Calu3 (cell line): ENCODE results near the gene ADGRL2. TPM values are rescaled to one million over a fixed set of nuclear protein-coding genes. Genes with fewer than 3 reads are reported as not detected.

Experiments used
- BruUV-seq: library from RNA; stranded (reverse); fragments of 400-500 nt; replicated peaks from 2 replicates; lab custom pipeline; 2021; lab: Mats Ljungman, UMichigan
- CTCF ChIA-PET: fragments of 300-600 bp; sonication (Branson Sonifier 250); formaldehyde crosslinking; loops from one replicate; lab custom pipeline; 2022; ENCODE audit warnings: antibody characterized with exemption; lab: Charles Lee
- DNase-seq: peaks from one replicate; pipeline ENCODE4 v3.0.0; 2022
- H3K27ac Mint-ChIP-seq: one replicate; pipeline ENCODE4 v1.8.0; 2022; ENCODE audit warnings: mixed read lengths; ENCODE audit not compliant: unreplicated experiment
- H3K27me3 Mint-ChIP-seq: one replicate; pipeline ENCODE4 v1.8.0; 2022; ENCODE audit warnings: mixed read lengths; ENCODE audit not compliant: unreplicated experiment
- H3K36me3 Mint-ChIP-seq: one replicate; pipeline ENCODE4 v1.8.0; 2022; ENCODE audit warnings: mild to moderate bottlenecking, moderate library complexity, mixed read lengths; ENCODE audit not compliant: insufficient read depth, unreplicated experiment
- H3K4me1 Mint-ChIP-seq: one replicate; pipeline ENCODE4 v1.8.0; 2022; ENCODE audit warnings: mild to moderate bottlenecking, low read depth, mixed read lengths; ENCODE audit not compliant: unreplicated experiment
- H3K4me3 Mint-ChIP-seq: one replicate; pipeline ENCODE4 v1.8.0; 2022; ENCODE audit warnings: mild to moderate bottlenecking, low read depth, moderate library complexity, mixed read lengths; ENCODE audit not compliant: unreplicated experiment
- H3K9me3 Mint-ChIP-seq: one replicate; pipeline ENCODE4 v1.8.0; 2022; ENCODE audit warnings: low read depth, mixed read lengths; ENCODE audit not compliant: unreplicated experiment
- intact Hi-C: fragments of 100-400 bp; cut with micrococcal nuclease; formaldehyde crosslinking; loops from one replicate; pipeline ENCODE4 v1.10.0; 2022; ENCODE audit not compliant: unreplicated experiment
- total RNA-seq: library from RNA; stranded (reverse); gene quantifications from 2 replicates; pipeline ENCODE4 v1.2.3, GENCODE V29; 2022
- TF ChIP-seq, protein P1 (sequence below): fragments of 200-600 bp; IDR thresholded peaks from one replicate; pipeline ENCODE4 v1.8.0; 2022; ENCODE audit warnings: antibody characterized with exemption; ENCODE audit not compliant: unreplicated experiment

Gene ADGRL2
- total RNA-seq, 1 experiment from 2014 or later: 72.3 TPM

DNA sequence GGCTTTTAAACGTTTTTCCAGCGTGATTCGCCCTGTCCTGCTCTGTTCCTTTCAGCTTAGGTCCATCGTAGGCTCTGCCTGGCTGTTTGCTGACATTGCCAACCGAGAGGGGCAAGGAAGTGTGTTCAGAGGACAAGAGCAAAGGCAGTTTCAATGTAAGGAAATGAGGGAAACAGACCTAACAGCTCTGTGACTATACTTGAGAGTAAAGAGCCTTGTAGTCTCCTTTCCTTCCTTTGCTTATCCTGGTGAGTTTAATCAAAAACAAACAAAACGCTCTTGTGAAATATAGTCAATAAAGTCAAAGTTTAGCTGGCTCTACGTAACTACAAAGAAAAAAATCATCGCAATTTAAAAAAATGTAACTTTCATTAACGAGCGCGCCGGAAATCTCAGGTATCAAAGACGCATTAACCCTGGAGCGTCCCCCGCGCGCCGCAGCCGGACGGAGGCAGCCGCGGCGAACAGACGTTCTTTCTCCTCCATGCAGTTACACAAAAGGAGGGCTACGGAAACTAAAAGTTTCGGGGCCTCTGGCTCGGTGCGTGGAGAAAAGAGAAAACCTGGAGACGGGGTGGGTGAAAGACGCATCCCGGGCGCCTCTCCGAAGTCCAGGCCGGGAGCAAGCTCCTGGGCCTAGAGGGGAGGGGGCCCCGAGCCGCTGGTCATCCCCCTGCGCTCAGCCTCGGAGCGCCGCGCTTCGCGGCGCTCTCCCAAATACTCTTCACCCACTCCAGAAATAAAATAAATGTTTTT lies 617 bp upstream of the ADGRL2 start:
- intact Hi-C loops: loop anchor here (5.0 to 10.0 kb wide), 2 partner anchors 118 to 495 kb away; no protein-coding TSS in a partner anchor
- no peaks in the 10 kb centered on the region for H3K9me3 Mint-ChIP-seq
- BruUV-seq: no TSS peak
- TF ChIP-seq, protein P1, sequence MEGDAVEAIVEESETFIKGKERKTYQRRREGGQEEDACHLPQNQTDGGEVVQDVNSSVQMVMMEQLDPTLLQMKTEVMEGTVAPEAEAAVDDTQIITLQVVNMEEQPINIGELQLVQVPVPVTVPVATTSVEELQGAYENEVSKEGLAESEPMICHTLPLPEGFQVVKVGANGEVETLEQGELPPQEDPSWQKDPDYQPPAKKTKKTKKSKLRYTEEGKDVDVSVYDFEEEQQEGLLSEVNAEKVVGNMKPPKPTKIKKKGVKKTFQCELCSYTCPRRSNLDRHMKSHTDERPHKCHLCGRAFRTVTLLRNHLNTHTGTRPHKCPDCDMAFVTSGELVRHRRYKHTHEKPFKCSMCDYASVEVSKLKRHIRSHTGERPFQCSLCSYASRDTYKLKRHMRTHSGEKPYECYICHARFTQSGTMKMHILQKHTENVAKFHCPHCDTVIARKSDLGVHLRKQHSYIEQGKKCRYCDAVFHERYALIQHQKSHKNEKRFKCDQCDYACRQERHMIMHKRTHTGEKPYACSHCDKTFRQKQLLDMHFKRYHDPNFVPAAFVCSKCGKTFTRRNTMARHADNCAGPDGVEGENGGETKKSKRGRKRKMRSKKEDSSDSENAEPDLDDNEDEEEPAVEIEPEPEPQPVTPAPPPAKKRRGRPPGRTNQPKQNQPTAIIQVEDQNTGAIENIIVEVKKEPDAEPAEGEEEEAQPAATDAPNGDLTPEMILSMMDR: no peak
- H3K27ac Mint-ChIP-seq: peak overlapping the region; percentile 61
- H3K27me3 Mint-ChIP-seq: no peaks in the 10 kb centered on the region
- H3K4me1 Mint-ChIP-seq: no peaks in the 10 kb centered on the region
- DNase-seq: peak; percentile 58
- peak overlapping the region; percentile 91 for H3K4me3 Mint-ChIP-seq
- CTCF ChIA-PET: interaction anchor here (0.9 kb wide), 1 partner anchor 251 kb away, joined by 6 read pairs; no protein-coding TSS in a partner anchor
- peaks cover 47% of the 10 kb centered on the region for H3K36me3 Mint-ChIP-seq

DNA sequence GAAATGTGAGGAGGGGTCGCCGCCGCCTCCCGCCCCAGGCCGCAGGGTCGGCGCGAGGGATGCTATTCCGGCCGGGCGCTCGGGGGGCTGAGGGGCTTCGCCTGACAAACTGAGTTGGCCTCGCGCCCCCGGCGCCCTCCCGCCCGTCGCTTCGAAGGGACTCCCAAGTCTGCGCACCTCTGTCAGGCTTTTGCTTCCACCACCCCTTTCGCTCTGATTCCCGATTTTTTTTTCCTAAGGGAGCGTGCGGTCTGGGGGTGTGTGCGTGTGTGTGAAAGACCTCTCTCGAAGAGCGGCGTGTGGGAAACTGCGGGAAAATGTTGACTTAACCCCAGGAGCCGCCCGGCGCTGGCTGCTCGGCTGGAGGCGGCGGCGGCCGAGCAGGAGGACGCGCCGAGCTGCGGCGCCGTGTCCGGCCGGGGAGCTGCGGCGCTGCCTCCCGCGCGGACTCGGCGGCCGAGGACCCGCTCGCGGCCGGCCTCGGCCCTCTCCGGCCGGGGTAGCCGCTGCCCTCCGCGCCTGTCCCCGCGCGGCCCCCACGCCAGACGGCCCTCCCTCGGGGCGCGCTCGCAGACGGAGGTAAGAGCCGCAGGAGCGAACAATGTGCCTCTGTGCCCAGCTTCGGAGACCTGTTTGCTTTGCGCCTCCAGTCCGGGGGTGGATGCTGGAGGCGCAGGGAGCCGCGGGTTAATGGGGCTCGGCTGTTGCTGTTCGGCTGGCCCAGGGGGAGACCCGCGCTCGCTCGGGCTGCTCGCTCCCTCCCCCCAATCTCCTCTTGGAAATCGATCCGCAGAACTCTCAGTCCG lies 1.1 kb downstream of the ADGRL2 start:
- CTCF ChIA-PET: no interaction called here
- H3K27ac Mint-ChIP-seq: peak overlapping the region; percentile 61
- peaks cover 53% of the 10 kb centered on the region for H3K36me3 Mint-ChIP-seq
- TSS peak; percentile 42 for BruUV-seq
- H3K4me1 Mint-ChIP-seq: peaks cover 10% of the 10 kb centered on the region
- intact Hi-C loops: loop anchor here (5.0 to 10.0 kb wide), 2 partner anchors 120 to 497 kb away; no protein-coding TSS in a partner anchor
- TF ChIP-seq, protein P1: no peak
- DNase-seq: peak; percentile 38
- H3K27me3 Mint-ChIP-seq: no peaks in the 10 kb centered on the region
- no peaks in the 10 kb centered on the region for H3K9me3 Mint-ChIP-seq
- H3K4me3 Mint-ChIP-seq: peak overlapping the region; percentile 91

DNA sequence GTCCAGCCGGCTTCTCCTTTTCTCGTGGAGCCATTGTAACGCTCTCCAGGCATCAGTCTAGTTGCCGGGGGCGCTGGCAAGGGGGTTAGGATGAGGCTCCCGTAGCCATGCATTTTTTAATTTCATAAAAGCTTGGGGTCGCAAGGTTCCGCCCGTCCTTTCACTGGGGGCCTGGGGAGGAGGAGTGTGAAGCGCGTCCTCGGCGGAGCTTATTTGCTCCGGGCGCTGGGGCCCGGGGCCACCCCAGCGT lies 1.6 kb downstream of the ADGRL2 start:
- Mint-ChIP-seq H3K27me3 (no peaks in the 10 kb centered on the region), H3K36me3 (peaks cover 53% of the 10 kb centered on the region), H3K4me3 (peak overlapping the region; percentile 91), H3K4me1 (peaks cover 12% of the 10 kb centered on the region), H3K9me3 (no peaks in the 10 kb centered on the region), H3K27ac (peak overlapping the region; percentile 61)
- no peak for DNase-seq
- TF ChIP-seq, protein P1: no peak
- CTCF ChIA-PET: no interaction called here
- intact Hi-C loops: loop anchor here (5.0 to 10.0 kb wide), 2 partner anchors 120 to 498 kb away; no protein-coding TSS in a partner anchor
- no TSS peak for BruUV-seq

DNA sequence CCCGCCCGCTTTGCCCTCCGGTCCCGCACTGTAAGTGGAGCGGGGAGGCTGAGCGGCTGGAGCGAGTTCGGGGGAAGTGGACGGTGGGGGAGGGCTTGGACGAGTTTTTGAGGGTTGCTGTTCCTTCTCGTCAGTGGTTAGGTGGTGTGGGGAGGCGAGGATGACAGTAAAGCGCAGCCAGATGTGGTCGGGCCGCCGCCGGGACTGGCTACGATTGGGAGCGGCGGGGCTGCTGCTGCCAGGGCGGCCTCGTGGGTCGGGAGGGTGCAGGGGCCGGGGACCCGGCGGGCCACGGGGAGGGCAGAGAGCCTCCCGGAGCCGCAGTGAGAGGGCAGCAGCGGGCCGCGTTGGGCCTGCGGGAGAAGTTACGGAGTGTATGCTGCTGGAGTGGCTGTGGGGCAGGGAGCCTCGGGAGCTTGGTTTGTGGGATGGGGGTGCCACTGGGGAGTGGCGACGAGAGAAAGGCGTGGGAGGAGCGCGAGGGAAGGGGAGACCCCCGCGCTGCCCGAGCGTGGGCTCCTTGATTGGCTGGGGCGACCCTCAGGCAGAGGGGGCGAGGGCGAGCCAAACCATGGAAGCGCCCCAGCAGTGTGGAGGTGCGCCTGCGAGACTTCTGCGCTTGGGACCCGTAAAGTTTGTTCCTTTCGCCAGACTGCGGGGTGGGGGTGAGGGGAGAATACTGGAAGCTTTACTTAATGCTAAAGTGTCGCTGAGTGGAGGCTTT lies 2.1 kb downstream of the ADGRL2 start:
- H3K36me3 Mint-ChIP-seq: peaks cover 53% of the 10 kb centered on the region
- H3K9me3 Mint-ChIP-seq: no peaks in the 10 kb centered on the region
- CTCF ChIA-PET: no interaction called here
- H3K27me3 Mint-ChIP-seq: no peaks in the 10 kb centered on the region
- peak; percentile 69 for DNase-seq
- peak overlapping the region; percentile 91 for H3K4me3 Mint-ChIP-seq
- BruUV-seq: no TSS peak
- peaks cover 17% of the 10 kb centered on the region for H3K4me1 Mint-ChIP-seq
- TF ChIP-seq, protein P1: no peak
- peak overlapping the region; percentile 61 for H3K27ac Mint-ChIP-seq
- intact Hi-C loops: loop anchor here (5.0 to 10.0 kb wide), 2 partner anchors 121 to 498 kb away; no protein-coding TSS in a partner anchor
